Smooth muscle cell (in vitro differentiated cells): Measurements from ENCODE around the gene FAM120A. TPM values are rescaled to one million over a fixed set of nuclear protein-coding genes. Genes with fewer than 3 reads are reported as not detected.

Experiments used
- DNase-seq: peaks from one replicate; lab custom pipeline; 2025; ENCODE audit not compliant: unreplicated experiment; lab: John Stamatoyannopoulos, UW
- H2AFZ ChIP-seq: fragments of 200-600 bp; sonication (generic); 2 replicates; pipeline ENCODE4 v1.6.0; 2016; ENCODE audit warnings: antibody characterized with exemption, low read depth, mild to moderate bottlenecking
- H3F3A ChIP-seq: fragments of 200-600 bp; sonication (generic); 2 replicates; pipeline ENCODE4 v1.6.0; 2017; ENCODE audit warnings: antibody characterized with exemption, low read depth
- H3K27ac ChIP-seq: fragments of 200-600 bp; sonication (generic); 2 replicates; pipeline ENCODE4 v1.5.1; 2016; ENCODE audit warnings: low read depth, mild to moderate bottlenecking
- H3K27me3 ChIP-seq: fragments of 200-600 bp; sonication (generic); 2 replicates; pipeline ENCODE4 v1.6.1; 2016; ENCODE audit warnings: low read depth, mild to moderate bottlenecking
- H3K36me3 ChIP-seq: fragments of 200-600 bp; sonication (generic); 2 replicates; pipeline ENCODE4 v1.5.1; 2016; ENCODE audit warnings: low read depth
- H3K4me1 ChIP-seq: fragments of 200-600 bp; sonication (generic); 2 replicates; pipeline ENCODE4 v1.5.1; 2016; ENCODE audit warnings: low read depth
- H3K4me2 ChIP-seq: fragments of 200-600 bp; sonication (generic); 2 replicates; pipeline ENCODE4 v1.6.0; 2016; ENCODE audit warnings: mild to moderate bottlenecking
- H3K4me3 ChIP-seq: fragments of 200-600 bp; sonication (generic); 2 replicates; pipeline ENCODE4 v1.5.1; 2016; ENCODE audit warnings: mild to moderate bottlenecking
- H3K79me2 ChIP-seq: fragments of 200-600 bp; sonication (generic); 2 replicates; pipeline ENCODE4 v1.6.0; 2016; ENCODE audit warnings: low read depth, mild to moderate bottlenecking
- H3K9ac ChIP-seq: fragments of 200-600 bp; sonication (generic); 2 replicates; pipeline ENCODE4 v1.6.0; 2016; ENCODE audit warnings: low read depth
- H3K9me3 ChIP-seq: fragments of 200-600 bp; sonication (generic); replicated peaks from 2 replicates; pipeline ENCODE4 v1.5.1; 2016; ENCODE audit warnings: low read depth
- H4K20me1 ChIP-seq: fragments of 200-600 bp; sonication (generic); 2 replicates; pipeline ENCODE4 v1.6.0; 2016; ENCODE audit warnings: low read depth
- CTCF ChIP-seq: fragments of 200-600 bp; sonication (generic); IDR thresholded peaks from 2 replicates; pipeline ENCODE4 v1.5.1; 2017; ENCODE audit warnings: borderline replicate concordance, mild to moderate bottlenecking, antibody characterized with exemption; ENCODE audit not compliant: insufficient read depth, poor library complexity, severe bottlenecking
- WGBS: methylation state at CpG from one replicate; pipeline ENCODE4 v1.1.7; 2016; ENCODE audit warnings: low lambda C conversion rate; 5-methylcytosine and 5-hydroxymethylcytosine counted together
- polyA plus RNA-seq: library from polyadenylated mRNA; unstranded; fragments of >200 nt; fragmentation: Nextera tagmentation; extraction: Ambion mirVana; gene quantifications from 2 replicates; pipeline ENCODE4 v1.2.1, GENCODE V29; 2016
- total RNA-seq: library from RNA; depleted of rRNA; stranded (reverse); fragments of >200 nt; gene quantifications from 2 replicates; pipeline ENCODE4 v1.2.3, GENCODE V29; 2014

FAM120A gene
- total and polyA plus RNA-seq, 2 experiments from 2014 or later = 14.4 to 47.2 TPM

GRCh38 chr9:93536167-93536566 lies 84.7 kb downstream of the FAM120A start:
- Histone ChIP-seq H3K79me2 (no peaks in the 10 kb centered on the region), H3K27me3 (no peaks in the 10 kb centered on the region)
- TF ChIP-seq CTCF = no peak

GRCh38 chr9:93536874-93537273 lies 85.4 kb downstream of the FAM120A start:
- Histone ChIP-seq H3K4me2 (no peak overlapping the region), H3K9ac (no peak overlapping the region), H2AFZ (no peak overlapping the region), H3K27me3 (no peaks in the 10 kb centered on the region), H4K20me1 (peaks cover 22% of the 10 kb centered on the region), H3F3A (no peaks in the 10 kb centered on the region), H3K4me1 (no peaks in the 10 kb centered on the region), H3K79me2 (no peaks in the 10 kb centered on the region), H3K9me3 (no peaks in the 10 kb centered on the region), H3K4me3 (no peak overlapping the region), H3K27ac (no peak overlapping the region), H3K36me3 (peaks cover 12% of the 10 kb centered on the region)
- DNase-seq = no peak
- 88% methylated on average over 9 of the region's 9 CpGs for WGBS
- no peak for TF ChIP-seq CTCF

More at GRCh38 chr9:93536167-93536566, 84.7 kb downstream of the FAM120A start:
- Histone ChIP-seq H3K4me1 (no peaks in the 10 kb centered on the region), H3K9ac (no peak overlapping the region), H2AFZ (no peak overlapping the region), H3K36me3 (peaks cover 12% of the 10 kb centered on the region), H3K4me2 (no peak overlapping the region), H3K27ac (no peak overlapping the region), H3K4me3 (no peak overlapping the region), H4K20me1 (peaks cover 16% of the 10 kb centered on the region), H3K9me3 (no peaks in the 10 kb centered on the region), H3F3A (no peaks in the 10 kb centered on the region)
- 93% methylated on average over 4 of the region's 4 CpGs for WGBS
- DNase-seq = no peak

GRCh38 chr9:93540305-93540704 lies 88.8 kb downstream of the FAM120A start:
- Histone ChIP-seq H3K4me2 (no peak overlapping the region), H3K9me3 (no peaks in the 10 kb centered on the region), H3K36me3 (no peaks in the 10 kb centered on the region), H3K79me2 (no peaks in the 10 kb centered on the region), H3K9ac (no peak overlapping the region), H3F3A (no peaks in the 10 kb centered on the region), H3K27me3 (no peaks in the 10 kb centered on the region), H3K4me1 (no peaks in the 10 kb centered on the region), H3K27ac (no peak overlapping the region), H4K20me1 (peaks cover 35% of the 10 kb centered on the region), H3K4me3 (no peak overlapping the region), H2AFZ (no peak overlapping the region)
- DNase-seq = no peak
- no peak for TF ChIP-seq CTCF
- WGBS = 97% methylated on average over 8 of the region's 8 CpGs

GRCh38 chr9:93541005-93541404 lies 89.5 kb downstream of the FAM120A start:
- no peak overlapping the region for H2AFZ ChIP-seq
- H3K9me3 ChIP-seq = no peaks in the 10 kb centered on the region
- H3K4me3 ChIP-seq = no peak overlapping the region
- no peaks in the 10 kb centered on the region for H3K79me2 ChIP-seq
- no peaks in the 10 kb centered on the region for H3F3A ChIP-seq
- DNase-seq = no peak
- H3K36me3 ChIP-seq = no peaks in the 10 kb centered on the region
- H3K27me3 ChIP-seq = no peaks in the 10 kb centered on the region
- no peaks in the 10 kb centered on the region for H3K4me1 ChIP-seq
- 97% methylated on average over 4 of the region's 4 CpGs for WGBS
- H3K4me2 ChIP-seq = no peak overlapping the region
- TF ChIP-seq CTCF = no peak
- H3K27ac ChIP-seq = no peak overlapping the region
- H3K9ac ChIP-seq = no peak overlapping the region
- H4K20me1 ChIP-seq = peaks cover 36% of the 10 kb centered on the region
